Endodermal cell (in vitro differentiated cells): ENCODE results near the gene TFPT. TPM values are rescaled to one million over a fixed set of nuclear protein-coding genes. Genes with fewer than 3 reads are reported as not detected.

ENCODE experiments used
- DNase-seq: peaks from one replicate; pipeline ENCODE4 v3.0.0-alpha.2; 2017
- H3K27ac ChIP-seq: 2 replicates; pipeline ENCODE4 v1.5.1; 2013; ENCODE audit warnings: mild to moderate bottlenecking, low read depth, low read length, moderate library complexity
- H3K27me3 ChIP-seq: 2 replicates; pipeline ENCODE4 v1.6.1; 2013; ENCODE audit warnings: mild to moderate bottlenecking, low read length, moderate library complexity; ENCODE audit not compliant: insufficient read depth, control insufficient read depth, poor library complexity, severe bottlenecking
- H3K36me3 ChIP-seq: 2 replicates; pipeline ENCODE4 v1.7.0; 2013; ENCODE audit warnings: mild to moderate bottlenecking, low read length, moderate library complexity; ENCODE audit not compliant: control insufficient read depth, insufficient read depth
- H3K4me1 ChIP-seq: one replicate; pipeline ENCODE4 v1.7.0; 2013; ENCODE audit warnings: low read length; ENCODE audit not compliant: control insufficient read depth, insufficient read depth
- H3K4me3 ChIP-seq: 2 replicates; pipeline ENCODE4 v1.5.1; 2013; ENCODE audit warnings: mild to moderate bottlenecking, low read length, moderate library complexity
- H3K9ac ChIP-seq: 2 replicates; pipeline ENCODE4 v1.6.1; 2013; ENCODE audit warnings: mild to moderate bottlenecking, low read length, moderate library complexity; ENCODE audit not compliant: poor library complexity, severe bottlenecking; ENCODE audit errors: extremely low read depth
- H3K9me3 ChIP-seq: 2 replicates; pipeline ENCODE4 v1.6.1; 2013; ENCODE audit warnings: mild to moderate bottlenecking, low read length, moderate library complexity; ENCODE audit not compliant: control insufficient read depth
- H3K27ac Mint-ChIP-seq: 2 replicates; pipeline ENCODE4 v1.8.0; 2020; ENCODE audit warnings: mixed read lengths
- H3K27me3 Mint-ChIP-seq: 2 replicates; pipeline ENCODE4 v1.8.0; 2021; ENCODE audit warnings: mild to moderate bottlenecking, mixed read lengths; ENCODE audit not compliant: insufficient read depth
- H3K36me3 Mint-ChIP-seq: 2 replicates; pipeline ENCODE4 v1.8.0; 2020; ENCODE audit warnings: low read depth, mixed read lengths
- H3K4me1 Mint-ChIP-seq: 2 replicates; pipeline ENCODE4 v1.8.0; 2020; ENCODE audit warnings: mixed read lengths
- H3K4me3 Mint-ChIP-seq: 2 replicates; pipeline ENCODE4 v1.8.0; 2020; ENCODE audit warnings: mild to moderate bottlenecking, moderate library complexity, mixed read lengths
- H3K9me3 Mint-ChIP-seq: 2 replicates; pipeline ENCODE4 v1.8.0; 2020; ENCODE audit warnings: mild to moderate bottlenecking, mixed read lengths
- CTCF ChIP-seq: fragments of 200-600 bp; sonication (generic); conservative IDR thresholded peaks from 2 replicates; pipeline ENCODE4 v1.5.0; 2021; ENCODE audit warnings: antibody characterized with exemption, mild to moderate bottlenecking
- WGBS, 2 experiments: methylation state at CpG; one replicate each; pipeline versions ENCODE4 v1.1.5 to v1.1.7; 2013; ENCODE audit warnings: missing lambda C conversion rate in 2 of 2, mixed read lengths in 1 of 2; ENCODE audit not compliant: insufficient coverage in 1 of 2, insufficient read length in 1 of 2; 5-methylcytosine and 5-hydroxymethylcytosine counted together
- total RNA-seq, 2 donors: library from RNA; stranded (reverse); fragmentation: NEBNext Ultra II Directional in 1 of 2; extraction: Animal tissue kit (Norgen Biotek cat#: 25700) in 1 of 2; gene quantifications; 2 replicates in 1 of 2; 3 replicates in 1 of 2; pipeline ENCODE4 v1.2.1, GENCODE V29; 2021

The TFPT gene
- total RNA-seq, 2 donors from 2014 or later: 19.5 to 21.6 TPM

GRCh38 chr19:54138489-54139256 is 23.2 kb upstream of the TFPT start:
- Histone ChIP-seq H3K4me3 (peak overlapping the region; percentile 86), H3K9ac (peak overlapping the region; percentile 98), H3K4me1 (peaks cover 11% of the 10 kb centered on the region), H3K36me3 (peaks cover 43% of the 10 kb centered on the region), H3K27ac (no peak overlapping the region), H3K27me3 (no peaks in the 10 kb centered on the region), H3K9me3 (peaks cover 2% of the 10 kb centered on the region)
- peak; percentile 58 for DNase-seq
- Mint-ChIP-seq H3K27ac (peak overlapping the region; percentile 94), H3K36me3 (peaks cover 30% of the 10 kb centered on the region), H3K27me3 (no peaks in the 10 kb centered on the region), H3K4me3 (peak overlapping the region; percentile 86), H3K9me3 (peaks cover 6% of the 10 kb centered on the region), H3K4me1 (peaks cover 31% of the 10 kb centered on the region)
- 43 to 46% methylated on average over 22 to 26 of the region's 31 CpGs for WGBS, 2 experiments
- TF ChIP-seq CTCF: no peak

GRCh38 chr19:54137699-54138488 is 22.4 kb upstream of the TFPT start, which contains the start of gene CNOT3:
TSS of gene CNOT3 (plus strand) at chr19:54137762. CDS start at chr19:54142979, 5,217 bp downstream.
- H3K27ac ChIP-seq: peak within 1 kb of the TSS; percentile 94
- H3K4me1 Mint-ChIP-seq: peaks cover 31% of the 10 kb centered on the region
- 0% methylated on average over 18 to 98 of the region's 103 CpGs for WGBS, 2 experiments
- peaks cover 11% of the 10 kb centered on the region for H3K4me1 ChIP-seq
- H3K4me3 ChIP-seq: peak within 1 kb of the TSS; percentile 89
- H3K27ac Mint-ChIP-seq: peak within 1 kb of the TSS; percentile 94
- H3K27me3 Mint-ChIP-seq: no peaks in the 10 kb centered on the region
- TF ChIP-seq CTCF: peak; percentile 68
- peaks cover 24% of the 10 kb centered on the region for H3K36me3 Mint-ChIP-seq
- no peak for DNase-seq
- H3K9ac ChIP-seq: peak within 1 kb of the TSS; percentile 98
- H3K27me3 ChIP-seq: no peaks in the 10 kb centered on the region
- peaks cover 8% of the 10 kb centered on the region for H3K9me3 Mint-ChIP-seq
- peaks cover 5% of the 10 kb centered on the region for H3K9me3 ChIP-seq
- H3K36me3 ChIP-seq: peaks cover 35% of the 10 kb centered on the region
- H3K4me3 Mint-ChIP-seq: peak within 1 kb of the TSS; percentile 86

GRCh38 chr19:54136864-54137698 is 21.6 kb upstream of the TFPT start:
- peak; percentile 100 for DNase-seq

More at GRCh38 chr19:54136864-54137698, 21.6 kb upstream of the TFPT start:
- peak overlapping the region; percentile 86 for H3K4me3 Mint-ChIP-seq
- peak overlapping the region; percentile 98 for H3K9ac ChIP-seq
- H3K27ac ChIP-seq: peak overlapping the region; percentile 5
- H3K9me3 ChIP-seq: peaks cover 5% of the 10 kb centered on the region
- peaks cover 30% of the 10 kb centered on the region for H3K36me3 ChIP-seq
- peak overlapping the region; percentile 94 for H3K27ac Mint-ChIP-seq
- H3K27me3 ChIP-seq: no peaks in the 10 kb centered on the region
- H3K4me1 ChIP-seq: peaks cover 11% of the 10 kb centered on the region
- peaks cover 20% of the 10 kb centered on the region for H3K36me3 Mint-ChIP-seq
- H3K4me1 Mint-ChIP-seq: peaks cover 31% of the 10 kb centered on the region
- 0 to 1% methylated on average over 25 to 46 of the region's 46 CpGs for WGBS, 2 experiments
- no peak for TF ChIP-seq CTCF
- H3K27me3 Mint-ChIP-seq: no peaks in the 10 kb centered on the region
- peaks cover 8% of the 10 kb centered on the region for H3K9me3 Mint-ChIP-seq
- peak overlapping the region; percentile 89 for H3K4me3 ChIP-seq
